NCI-H82 treated with DMSO at 0.1 percent for 48 hours (cell line): ENCODE results near the gene PSMF1.
"Not testable (repeated sequence)": the region's sequence is repeated elsewhere in the genome, so short reads cannot be mapped to it uniquely, and the experiment has no call there.

ENCODE experiments used
- DNase-seq: peaks from one replicate; lab custom pipeline; 2025; ENCODE audit not compliant: unreplicated experiment; lab: John Stamatoyannopoulos, UW

The PSMF1 gene

DNA sequence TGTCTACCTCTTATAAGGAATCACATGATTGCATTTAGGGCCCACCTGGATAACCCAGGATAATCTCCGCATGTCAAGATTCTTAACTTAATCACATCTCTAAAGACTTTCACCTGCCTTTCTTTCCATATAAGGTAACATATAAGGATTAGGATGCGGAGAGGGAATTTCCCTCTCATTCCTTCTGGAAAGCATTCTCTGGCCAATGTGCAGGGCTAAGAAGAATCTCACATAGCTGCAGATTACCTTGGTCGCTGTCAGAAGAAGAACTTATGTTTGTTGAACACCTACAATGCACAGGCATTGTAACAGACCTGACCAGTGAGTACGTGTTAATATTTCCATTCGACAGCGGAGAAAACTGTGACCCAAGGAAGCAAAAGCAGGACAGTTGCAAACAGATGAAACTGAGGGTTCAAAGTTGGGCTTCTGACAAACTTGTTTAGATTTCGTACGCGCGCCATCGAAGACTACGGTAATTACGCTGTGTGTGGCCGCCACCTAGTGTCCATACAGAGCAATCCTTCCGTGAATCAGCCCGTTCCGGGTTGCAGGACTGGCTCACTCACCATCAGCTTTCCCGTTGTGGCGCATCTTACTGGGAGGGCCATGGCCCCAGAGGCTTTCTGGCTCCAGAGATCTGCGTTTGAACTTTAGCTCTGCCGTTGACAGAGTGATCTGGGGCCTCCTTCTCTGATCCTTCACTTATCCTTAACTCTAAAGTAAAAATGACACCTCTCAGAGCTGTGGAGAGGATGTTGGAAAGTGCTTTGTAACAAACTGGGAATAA is 94.4 kb downstream of the PSMF1 start:
- peak; percentile 29 for DNase-seq

DNA sequence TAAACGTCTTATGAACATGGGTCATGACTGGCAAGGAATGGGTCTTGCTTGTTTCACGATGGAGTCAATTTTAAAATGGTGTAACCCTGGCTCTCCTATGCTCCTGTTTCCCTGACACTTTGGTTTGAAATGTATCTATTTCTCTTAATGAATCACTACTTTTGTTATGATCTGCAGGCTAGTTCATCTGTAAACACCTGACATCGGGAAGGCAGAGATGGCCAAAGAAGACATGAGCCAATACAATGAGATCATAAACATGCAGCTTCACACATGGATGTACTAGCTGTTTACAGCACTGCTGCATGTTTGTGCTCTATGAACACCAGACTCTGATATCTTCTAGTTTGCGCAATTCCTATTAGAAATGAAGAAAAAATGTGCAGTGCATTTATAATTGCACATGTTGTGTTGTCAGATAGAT is 96.4 kb downstream of the PSMF1 start:
- DNase-seq: no peak

DNA sequence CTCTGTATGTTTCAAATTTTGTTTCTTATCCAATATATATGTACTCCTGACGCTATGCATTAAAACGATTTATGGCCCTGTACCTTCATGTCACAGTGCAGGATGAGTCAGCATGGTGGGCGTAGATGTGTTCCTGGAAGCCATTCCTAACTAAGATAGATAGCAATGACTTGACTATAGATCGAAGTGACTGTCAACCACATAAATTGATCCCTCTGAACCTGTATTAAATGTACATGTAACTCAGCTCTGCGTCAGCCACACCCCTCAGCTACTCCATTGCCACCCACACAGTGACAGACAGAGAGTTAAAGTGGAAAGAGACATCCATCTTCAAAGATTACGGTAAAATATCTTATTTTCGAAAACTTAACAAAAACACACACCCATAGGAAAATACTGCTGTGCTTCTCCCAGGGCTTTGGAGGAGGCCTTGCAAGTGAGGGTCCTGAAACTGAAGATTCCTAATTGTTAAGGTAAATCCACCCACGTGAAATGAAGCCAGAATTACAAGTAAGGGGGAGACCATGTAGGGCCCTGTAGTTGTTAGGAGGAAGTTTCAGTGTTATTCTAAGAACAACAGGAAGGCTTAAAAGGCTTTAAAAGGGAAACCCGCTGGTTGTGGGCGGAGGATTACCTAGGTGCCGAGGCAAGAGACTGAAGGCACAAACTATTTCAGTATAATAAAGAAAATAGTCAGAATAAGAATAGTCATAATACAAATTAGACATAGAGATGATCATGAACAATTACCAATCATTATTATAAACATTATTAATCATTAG is 97.2 kb downstream of the PSMF1 start:
- DNase-seq: no peak

- DNase-seq: not testable (repeated sequence)
These were observed 98.4 kb downstream of the PSMF1 start for GRCh38 chr20:1216527-1217427.
